Stimulated activated CD4-positive, alpha-beta T cell treated with anti-CD3 and anti-CD28 coated beads, TNF-alpha, amount 100 ng/mL, for 4 hours (primary cell): ENCODE results near the gene AHSP.
"Not testable (repeated sequence)": the region's sequence is repeated elsewhere in the genome, so short reads cannot be mapped to it uniquely, and the experiment has no call there.

Source experiments
- DNase-seq, 3 experiments: peaks; one replicate each; pipeline ENCODE4 v3.0.0-alpha.2; 2020; ENCODE audit warnings: low read depth in 3 of 3

AHSP gene

GRCh38 chr16:31527734-31528274, at the start of gene AHSP:
TSS of gene AHSP (plus strand) at chr16:31527900. CDS start at chr16:31528140, 240 bp downstream.
- DNase-seq: no peak

- no peak for DNase-seq
Measured at GRCh38 chr16:31478956-31479355, 48.7 kb upstream of the AHSP start.

- no peak for DNase-seq
Measured at GRCh38 chr16:31479751-31480150, 47.9 kb upstream of the AHSP start.

- DNase-seq: no peak
Measured at GRCh38 chr16:31480851-31481536, 46.7 kb upstream of the AHSP start.

- no peak for DNase-seq
Measured at GRCh38 chr16:31483081-31483480, 44.6 kb upstream of the AHSP start, which contains the start of gene SLC5A2. TSS of gene SLC5A2 (plus strand) at chr16:31483123. CDS start at chr16:31483137, 14 bp downstream.

GRCh38 chr16:31484048-31484447, 43.7 kb upstream of the AHSP start:
- DNase-seq: not testable (repeated sequence)

- no peak for DNase-seq
Measured at GRCh38 chr16:31484491-31485171, 43.1 kb upstream of the AHSP start.

GRCh38 chr16:31485571-31485970, 42.1 kb upstream of the AHSP start:
- DNase-seq: no peak

- DNase-seq: no peak
Measured at GRCh38 chr16:31486045-31486444, 41.7 kb upstream of the AHSP start.

- DNase-seq: no peak
Measured at GRCh38 chr16:31487071-31487719, 40.5 kb upstream of the AHSP start.

GRCh38 chr16:31487720-31488467, 39.8 kb upstream of the AHSP start:
- DNase-seq: peak; percentile 39 to 48 (median 43)

GRCh38 chr16:31488468-31489297, 39.0 kb upstream of the AHSP start:
- no peak for DNase-seq

GRCh38 chr16:31489298-31489564, 38.5 kb upstream of the AHSP start:
- no peak for DNase-seq

- no peak for DNase-seq
Measured at GRCh38 chr16:31489616-31490584, 37.8 kb upstream of the AHSP start.

GRCh38 chr16:31491778-31492418, 35.8 kb upstream of the AHSP start:
- no peak for DNase-seq

GRCh38 chr16:31493506-31494125, 34.1 kb upstream of the AHSP start:
- no peak for DNase-seq

- DNase-seq: no peak
Measured at GRCh38 chr16:31496670-31497069, 31.0 kb upstream of the AHSP start.

- no peak for DNase-seq
Measured at GRCh38 chr16:31498493-31498892, 29.2 kb upstream of the AHSP start.

- no peak for DNase-seq
Measured at GRCh38 chr16:31499928-31500327, 27.8 kb upstream of the AHSP start.
